ENCODE measurements around the gene GALNT9.

The GALNT9 gene

GRCh38 chr12:132165584-132165983 is 163.8 kb downstream of the GALNT9 start:
- no peak for DNase-seq (ENCODE audit: insufficient read length, low spot score)
- no peak for FAIRE-seq
- no peak for TF ChIP-seq CTCF (IDR thresholded peaks at IDR 0.05; ENCODE audit: insufficient read depth, missing control alignments)

- DNase-seq (ENCODE audit: insufficient read length, low spot score) (no peak), FAIRE-seq (no peak)
- TF ChIP-seq CTCF (IDR thresholded peaks at IDR 0.05; ENCODE audit: insufficient read depth, missing control alignments), result no peak
Measured at GRCh38 chr12:132164426-132164825, 165.0 kb downstream of the GALNT9 start.

GRCh38 chr12:132163911-132164288 is 165.5 kb downstream of the GALNT9 start:
- TF ChIP-seq CTCF (IDR thresholded peaks at IDR 0.05; ENCODE audit: insufficient read depth, missing control alignments), result peak; percentile 4
- FAIRE-seq (no peak), DNase-seq (ENCODE audit: insufficient read length, low spot score) (no peak)

- DNase-seq (ENCODE audit: insufficient read length, low spot score) (no peak), FAIRE-seq (no peak)
- TF ChIP-seq CTCF (IDR thresholded peaks at IDR 0.05; ENCODE audit: insufficient read depth, missing control alignments), result no peak
Measured at GRCh38 chr12:132163041-132163910, 166.1 kb downstream of the GALNT9 start.

- no peak for FAIRE-seq
- DNase-seq (ENCODE audit: insufficient read length, low spot score), result no peak
Measured at GRCh38 chr12:132162508-132163031, 166.8 kb downstream of the GALNT9 start.

GRCh38 chr12:132161796-132162507 is 167.4 kb downstream of the GALNT9 start:
- no peak for FAIRE-seq
- DNase-seq (ENCODE audit: insufficient read length, low spot score), result no peak
- TF ChIP-seq CTCF (IDR thresholded peaks at IDR 0.05; ENCODE audit: insufficient read depth, missing control alignments), result no peak

More at GRCh38 chr12:132162508-132163031, 166.8 kb downstream of the GALNT9 start:
- TF ChIP-seq CTCF (IDR thresholded peaks at IDR 0.05; ENCODE audit: insufficient read depth, missing control alignments), result peak; percentile 2
